ENCODE results near the gene RBMS2. TPM values are rescaled to one million over a fixed set of nuclear protein-coding genes. Genes with fewer than 3 reads are reported as not detected.

Gene RBMS2
- total and polyA plus RNA-seq, 9 of the 15 experiments (the other 6 are each of a cell fraction or from before 2014, with no cell fraction given), result 0.08 to 10.5 (median 0.31) TPM

- no peak for TF ChIP-seq RERE (CRISPR knock-in tag; IDR thresholded peaks at IDR 0.05; ENCODE audit: borderline replicate concordance)
- TF ChIP-seq AFF4 (CRISPR knock-in tag; IDR thresholded peaks at IDR 0.05), result no peak
- TF ChIP-seq, protein P1, sequence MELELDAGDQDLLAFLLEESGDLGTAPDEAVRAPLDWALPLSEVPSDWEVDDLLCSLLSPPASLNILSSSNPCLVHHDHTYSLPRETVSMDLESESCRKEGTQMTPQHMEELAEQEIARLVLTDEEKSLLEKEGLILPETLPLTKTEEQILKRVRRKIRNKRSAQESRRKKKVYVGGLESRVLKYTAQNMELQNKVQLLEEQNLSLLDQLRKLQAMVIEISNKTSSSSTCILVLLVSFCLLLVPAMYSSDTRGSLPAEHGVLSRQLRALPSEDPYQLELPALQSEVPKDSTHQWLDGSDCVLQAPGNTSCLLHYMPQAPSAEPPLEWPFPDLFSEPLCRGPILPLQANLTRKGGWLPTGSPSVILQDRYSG (tag; conservative IDR thresholded peaks at IDR 0.05; ENCODE audit: low read depth), result no peak
- no peak for TF ChIP-seq ZNF311 (CRISPR knock-in tag; IDR thresholded peaks at IDR 0.05)
These were observed 114.4 kb downstream of the RBMS2 start (continued) for GRCh38 chr12:56635806-56636674.

Measured in K562 (cell line).